Stimulated activated CD4-positive, alpha-beta T cell treated with anti-CD3 and anti-CD28 coated beads, Interleukin-1b, Interleukin-23, amount 100 ng/mL, for 24 hours (primary cell): Measurements from ENCODE around the gene LIN7A.
"Not testable (repeated sequence)": the region's sequence is repeated elsewhere in the genome, so short reads cannot be mapped to it uniquely, and the experiment has no call there.

Experiments
- DNase-seq, 4 experiments: peaks; one replicate each; pipeline ENCODE4 v3.0.0-alpha.2; 2020; ENCODE audit warnings: low read depth in 4 of 4, low spot score in 1 of 4

The LIN7A gene

DNA sequence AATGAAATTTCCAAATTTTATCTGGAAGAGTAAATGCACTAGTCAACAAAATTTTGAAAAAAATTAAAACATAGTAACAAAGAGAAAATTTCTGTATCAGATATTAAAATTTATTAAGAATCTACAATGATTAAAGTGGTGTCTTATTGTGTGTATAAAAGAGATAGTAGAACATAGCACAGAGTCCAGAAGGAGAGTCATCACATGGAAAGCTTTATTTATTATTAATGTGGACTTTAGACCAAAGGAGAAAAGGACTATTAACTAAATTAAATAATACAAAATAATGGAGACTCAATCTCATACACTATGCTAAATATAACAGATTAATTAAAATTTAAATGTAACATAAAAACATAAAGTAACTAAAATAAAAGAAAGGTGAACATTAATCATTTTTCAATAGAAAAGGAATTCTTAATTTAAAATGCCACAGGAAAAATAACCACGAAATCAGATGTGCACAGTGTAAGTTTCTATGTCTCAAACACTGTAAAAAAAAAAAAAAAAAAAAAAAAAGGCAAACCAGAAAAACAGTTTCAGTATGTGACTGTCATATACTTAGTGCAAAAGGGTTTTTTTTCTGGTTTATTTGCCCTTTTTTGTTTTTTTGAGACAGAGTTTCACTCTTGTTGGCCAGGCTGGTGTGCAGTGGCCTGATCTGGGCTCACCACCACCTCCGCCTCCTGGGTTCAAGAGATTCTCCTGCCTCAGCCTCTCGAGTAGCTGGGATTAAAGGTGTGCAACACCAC lies 125.6 kb downstream of the LIN7A start:
- no peak for DNase-seq

DNA sequence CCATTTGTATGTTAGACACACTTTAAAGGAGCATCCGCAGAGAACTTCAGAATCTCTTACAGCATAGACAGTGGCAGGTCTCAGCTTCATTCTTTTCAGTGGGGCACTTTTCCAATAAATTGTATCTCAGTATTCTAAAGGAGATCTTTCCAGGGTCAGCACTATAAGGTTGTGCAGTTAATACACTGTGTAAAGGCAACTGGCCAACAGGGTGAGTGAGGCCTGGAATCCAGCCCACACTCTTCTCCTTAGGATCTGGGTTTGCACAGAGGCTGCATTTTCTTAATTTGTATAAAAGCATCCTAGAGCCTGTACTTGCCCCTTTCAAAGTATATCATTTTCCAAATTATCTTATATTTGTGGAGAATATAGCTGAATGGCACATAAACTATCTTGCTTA lies 126.9 kb downstream of the LIN7A start:
- no peak for DNase-seq

DNA sequence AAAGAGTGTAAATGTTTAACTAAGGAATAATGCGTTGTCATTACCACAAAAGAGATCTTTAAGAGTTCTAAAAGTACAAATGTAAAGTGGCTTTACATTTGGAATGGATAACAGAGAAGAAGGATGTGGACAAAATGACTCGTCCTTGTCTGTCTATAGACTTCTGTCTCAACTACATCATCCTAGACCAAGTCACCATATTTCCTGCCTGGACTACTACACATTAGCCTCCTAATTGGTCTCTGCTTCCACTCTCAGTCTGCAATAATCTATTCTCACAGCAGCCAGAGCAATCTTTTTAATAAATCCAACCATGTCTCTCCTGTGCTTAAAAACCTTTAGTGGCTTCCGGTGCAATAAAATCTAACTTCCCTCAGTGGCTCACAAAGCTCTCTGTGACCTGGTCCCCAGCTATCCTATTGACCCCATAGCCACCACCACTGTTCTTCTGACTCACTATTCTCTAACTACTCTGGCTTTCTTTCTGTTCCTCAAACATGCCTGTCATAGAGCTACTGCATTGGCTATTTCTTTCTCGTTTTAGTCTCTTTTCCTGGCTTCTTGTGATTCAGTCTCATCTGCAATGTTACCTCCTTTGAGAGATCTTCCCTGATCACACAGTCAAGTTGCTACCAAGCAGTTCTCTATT lies 130.0 kb downstream of the LIN7A start:
- DNase-seq: no peak

DNA sequence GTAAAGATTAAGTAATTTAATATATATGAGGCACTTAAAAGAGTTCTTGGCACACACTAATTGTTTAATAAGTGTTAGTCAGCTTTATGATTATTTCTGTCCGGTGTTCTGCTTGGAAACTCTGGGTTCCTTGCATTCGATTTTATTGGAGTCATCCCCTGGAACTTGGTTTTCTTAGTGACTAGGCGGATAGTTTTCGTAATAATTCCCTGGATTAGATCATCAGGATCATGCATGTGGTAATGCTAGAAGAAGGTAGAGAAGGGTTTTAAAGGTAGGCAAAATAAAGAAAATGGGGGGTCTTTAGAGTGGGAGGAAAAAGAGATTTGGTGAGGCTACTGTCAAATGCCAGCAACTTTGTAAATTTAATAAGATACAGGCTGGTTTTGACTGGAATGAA lies 132.6 kb downstream of the LIN7A start:
- no peak for DNase-seq

DNA sequence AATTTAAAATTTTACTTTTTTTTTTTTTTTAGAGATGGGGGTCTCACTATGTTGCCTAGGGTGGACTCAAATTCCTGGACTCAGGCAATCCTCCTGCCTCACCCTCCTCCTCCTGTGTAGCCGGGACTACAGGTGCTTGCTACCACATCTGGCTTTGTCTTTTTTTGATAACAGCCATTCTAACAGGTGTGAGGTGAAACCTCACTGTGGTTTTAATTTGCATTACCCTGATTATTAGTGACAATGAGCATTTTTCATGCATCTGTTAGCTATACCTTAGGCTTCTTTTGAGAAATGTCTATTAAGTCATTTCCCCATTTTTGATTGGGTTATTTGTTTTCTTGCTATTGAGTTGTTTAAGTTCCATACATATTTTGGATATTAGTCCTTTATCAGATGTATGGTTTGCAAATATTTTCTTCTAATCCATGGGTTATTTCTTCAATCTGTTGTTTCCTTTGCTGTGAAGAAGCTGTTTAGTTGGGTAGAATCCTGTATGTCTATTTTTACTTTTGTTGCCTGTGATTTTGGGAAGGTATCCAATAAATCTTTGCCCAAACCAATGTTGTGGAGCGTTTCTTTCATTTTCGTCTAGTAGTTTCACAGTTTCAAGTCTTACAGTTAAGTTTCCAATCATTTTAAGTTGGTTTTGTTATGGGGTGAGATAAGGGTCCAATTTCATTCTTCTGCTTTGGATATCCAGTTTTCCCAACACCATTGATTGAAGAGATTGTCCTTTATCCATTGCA lies 134.9 kb downstream of the LIN7A start:
- no peak for DNase-seq

DNA sequence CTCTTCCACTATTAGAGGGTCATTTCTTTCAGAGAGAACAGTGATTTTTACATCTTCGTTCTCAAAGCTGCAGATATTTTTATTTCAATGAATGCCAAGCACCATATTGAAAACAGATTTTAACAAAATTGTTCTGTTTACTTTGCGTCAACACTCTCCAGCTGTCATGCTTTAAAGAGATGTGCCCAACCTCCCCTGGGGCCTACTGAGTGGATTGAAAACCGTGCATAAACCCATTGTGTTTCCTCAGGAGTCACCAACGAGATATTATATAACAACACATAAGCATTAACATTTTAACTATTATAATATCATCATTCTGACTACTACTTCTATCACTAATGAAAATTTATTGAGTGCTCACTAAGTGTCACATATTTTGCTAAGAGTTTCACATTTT lies 139.5 kb downstream of the LIN7A start:
- no peak for DNase-seq

DNA sequence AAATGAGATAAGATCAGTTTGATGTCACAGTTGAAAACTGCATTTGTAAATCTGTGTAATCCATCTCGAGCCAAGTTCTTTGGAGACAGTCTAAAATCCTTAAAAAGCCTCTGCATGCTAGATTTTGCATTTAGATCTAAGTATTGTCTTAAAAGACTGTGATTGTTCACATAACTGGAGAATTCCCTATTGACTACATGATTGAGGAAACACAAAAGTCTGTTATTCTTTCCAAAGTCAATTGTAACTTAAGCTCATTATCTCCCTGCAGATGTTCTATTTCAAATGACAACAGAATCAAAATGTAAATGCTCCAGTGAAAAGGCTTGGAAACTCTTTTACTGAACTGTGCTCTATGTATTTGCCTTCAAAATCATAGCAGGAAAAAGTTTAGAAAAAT lies 143.2 kb downstream of the LIN7A start:
- no peak for DNase-seq

DNA sequence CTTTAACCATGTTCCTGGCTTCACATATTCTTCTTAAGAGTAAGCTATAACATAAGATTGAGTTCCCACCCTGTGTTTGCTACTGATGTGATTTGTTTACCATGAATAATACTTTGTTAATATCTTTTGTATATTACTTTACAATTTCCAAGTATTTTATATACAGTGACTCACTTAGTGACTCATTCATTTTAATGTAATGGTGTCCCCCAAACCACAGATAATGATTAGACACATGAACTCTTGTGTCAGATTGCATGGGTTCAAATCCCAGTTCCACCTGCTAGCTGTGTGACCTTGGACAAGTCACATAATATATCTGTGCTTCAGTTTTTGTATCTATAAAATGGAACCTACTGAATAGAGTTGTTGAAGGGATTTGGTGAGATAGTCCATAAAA lies 144.9 kb downstream of the LIN7A start:
- no peak for DNase-seq

DNA sequence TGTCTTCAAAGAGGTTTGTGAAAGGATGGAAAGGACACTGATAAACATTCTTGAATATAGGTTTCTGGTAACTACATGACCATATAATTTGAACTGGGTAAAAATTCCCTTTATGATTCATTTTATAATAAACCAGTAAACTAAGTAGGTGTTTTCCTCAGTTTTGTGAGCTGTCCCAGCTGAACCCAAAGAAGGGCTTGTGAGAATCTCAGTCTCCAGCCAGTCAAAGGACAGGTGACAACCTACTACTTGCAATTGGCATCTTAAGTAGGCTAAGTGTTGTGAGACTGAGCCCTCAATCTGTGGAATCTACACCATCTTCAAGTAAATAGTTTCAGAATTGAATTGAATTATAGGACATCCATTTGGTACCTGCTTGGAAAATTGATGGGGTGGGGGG lies 145.9 kb downstream of the LIN7A start:
- DNase-seq: no peak

DNA sequence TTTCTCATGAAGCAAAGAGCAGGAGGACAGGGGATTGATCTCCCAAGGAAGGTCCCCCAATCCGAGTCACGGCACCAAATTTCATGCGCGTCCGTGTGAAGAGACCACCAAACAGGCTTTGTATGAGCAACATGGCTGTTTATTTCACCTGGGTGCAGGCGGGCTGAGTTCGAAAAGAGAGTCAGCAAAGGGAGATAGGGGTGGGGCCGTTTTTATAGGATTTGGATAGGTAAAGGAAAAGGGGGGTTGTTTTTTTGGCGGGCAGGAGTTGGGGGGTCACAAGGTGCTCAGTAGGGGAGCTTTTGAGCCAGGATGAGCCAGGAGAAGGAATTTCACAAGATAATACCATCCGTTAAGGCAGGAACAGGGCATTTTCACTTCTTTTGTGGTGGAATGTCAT lies 149.3 kb downstream of the LIN7A start:
- not testable (repeated sequence) for DNase-seq

DNA sequence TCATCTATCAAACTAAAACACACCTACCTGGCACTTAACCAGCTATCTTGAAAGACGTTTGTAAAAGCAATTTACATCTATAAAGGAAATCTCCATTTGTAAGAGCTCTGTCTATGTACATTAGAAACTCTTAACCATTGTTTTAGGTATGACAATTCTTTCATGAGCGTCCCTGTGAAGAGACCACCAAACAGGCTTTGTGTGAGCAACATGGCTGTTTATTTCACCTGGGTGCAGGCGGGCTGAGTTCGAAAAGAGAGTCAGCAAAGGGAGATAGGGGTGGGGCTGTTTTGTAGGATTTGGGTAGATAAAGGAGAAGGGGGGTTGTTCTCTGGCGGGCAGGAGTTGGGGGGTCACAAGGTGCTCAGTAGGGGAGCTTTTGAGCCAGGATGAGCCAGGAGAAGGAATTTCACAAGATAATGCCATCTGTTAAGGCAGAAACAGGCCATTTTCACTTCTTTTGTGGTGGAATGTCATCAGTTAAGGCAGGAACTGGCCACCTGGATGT lies 154.7 kb downstream of the LIN7A start:
- not testable (repeated sequence) for DNase-seq

DNA sequence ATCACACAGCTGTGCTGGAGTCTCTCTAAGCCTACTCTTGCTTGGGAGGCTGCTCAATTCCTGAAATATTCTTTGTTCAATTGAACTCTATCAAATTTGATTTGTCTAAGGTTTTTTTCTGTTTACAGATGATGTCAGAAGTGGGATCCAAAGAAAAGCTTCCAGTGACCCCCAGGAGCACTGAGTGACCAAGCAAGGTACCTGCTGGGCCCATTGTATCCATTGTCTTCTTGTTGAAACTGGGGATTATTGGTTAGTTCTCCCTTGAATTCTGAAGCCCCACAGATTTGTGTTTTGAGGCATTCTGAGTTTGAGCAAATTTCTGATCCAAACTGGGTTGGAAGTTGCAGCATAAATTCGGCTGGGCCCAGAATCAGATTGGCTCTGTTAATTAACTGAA lies 156.4 kb downstream of the LIN7A start:
- no peak for DNase-seq

DNA sequence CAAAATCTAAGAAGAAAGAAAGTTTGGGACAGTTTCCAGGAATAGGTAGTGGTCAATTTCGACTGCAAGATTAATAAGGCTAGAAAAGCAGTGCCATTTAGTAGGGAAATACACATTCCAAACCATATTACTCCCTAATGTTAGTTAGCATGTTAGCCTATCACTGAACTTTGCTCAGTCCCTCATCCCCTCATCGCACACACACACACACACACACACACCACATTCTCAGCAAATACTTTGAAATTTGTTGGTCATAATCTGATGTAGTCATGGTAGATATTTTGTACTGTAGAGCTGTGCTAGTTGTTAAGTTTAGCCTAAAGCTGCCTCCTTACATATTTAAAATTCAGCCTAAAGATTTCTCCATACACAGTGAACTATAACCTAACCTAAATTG lies 157.0 kb downstream of the LIN7A start:
- DNase-seq: no peak

DNA sequence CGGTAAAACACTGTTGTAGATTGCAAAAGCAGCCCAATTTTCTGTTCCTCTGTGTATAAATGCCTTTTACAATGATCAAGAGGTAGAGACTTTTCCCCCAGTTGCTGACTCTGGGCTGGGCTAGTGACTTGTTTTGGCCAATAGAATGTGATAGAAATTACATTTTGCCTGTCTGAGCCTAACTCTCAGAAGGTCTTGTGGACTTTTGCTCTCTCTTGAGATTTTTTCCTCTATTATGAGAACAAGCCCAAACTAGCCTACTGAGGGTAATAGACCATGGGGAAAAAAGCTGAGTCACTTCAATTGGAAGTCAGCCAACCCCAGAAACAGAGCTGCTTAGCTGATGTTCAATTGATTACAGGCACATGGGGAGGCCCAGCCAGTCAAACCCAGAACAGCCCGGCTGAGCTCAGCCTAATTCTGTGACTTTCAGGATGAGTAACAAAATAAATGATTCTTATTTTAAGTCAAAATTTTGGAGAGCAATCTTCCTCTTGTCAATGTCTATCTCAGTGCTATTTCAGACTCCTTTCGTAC lies 159.7 kb downstream of the LIN7A start:
- DNase-seq: peak in 2 of 4 experiments; percentile 1 to 21

DNA sequence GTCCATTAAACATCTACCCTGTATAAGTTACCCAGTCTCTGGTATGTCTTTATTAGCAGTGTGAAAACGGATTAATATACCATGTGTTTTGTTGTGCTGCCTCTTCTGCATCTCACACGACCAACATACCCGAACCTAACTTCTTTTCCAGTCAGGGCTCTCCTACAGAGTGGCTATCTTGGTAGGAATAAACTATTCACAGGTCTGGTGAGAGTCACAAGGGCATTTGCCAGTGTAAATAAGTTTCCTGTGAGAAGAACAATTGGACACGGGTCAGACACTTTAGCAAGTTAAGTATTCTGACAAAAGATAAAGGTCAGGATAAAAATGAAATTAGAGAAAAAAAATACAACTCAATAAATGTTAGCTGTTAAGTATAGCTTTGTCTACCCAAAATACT lies 160.1 kb downstream of the LIN7A start:
- DNase-seq: no peak

DNA sequence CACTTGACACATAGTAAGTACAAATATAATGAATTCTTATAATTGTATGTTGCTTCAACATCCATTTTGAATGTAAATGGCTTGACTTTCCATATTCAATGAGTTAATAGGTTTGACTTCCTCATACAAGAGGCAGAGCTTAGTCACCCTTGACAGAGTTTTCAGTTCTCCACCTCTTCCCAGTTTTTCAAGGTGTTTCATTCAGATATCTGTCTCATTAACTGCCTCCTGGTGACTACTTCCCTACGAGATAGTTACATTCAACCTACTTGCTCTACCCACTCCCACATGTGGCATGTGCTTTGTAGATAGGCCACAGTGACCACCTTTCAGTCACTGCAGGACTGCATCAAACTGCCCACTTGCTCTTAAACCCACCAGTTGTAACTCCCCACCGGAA lies 161.0 kb downstream of the LIN7A start:
- no peak for DNase-seq

DNA sequence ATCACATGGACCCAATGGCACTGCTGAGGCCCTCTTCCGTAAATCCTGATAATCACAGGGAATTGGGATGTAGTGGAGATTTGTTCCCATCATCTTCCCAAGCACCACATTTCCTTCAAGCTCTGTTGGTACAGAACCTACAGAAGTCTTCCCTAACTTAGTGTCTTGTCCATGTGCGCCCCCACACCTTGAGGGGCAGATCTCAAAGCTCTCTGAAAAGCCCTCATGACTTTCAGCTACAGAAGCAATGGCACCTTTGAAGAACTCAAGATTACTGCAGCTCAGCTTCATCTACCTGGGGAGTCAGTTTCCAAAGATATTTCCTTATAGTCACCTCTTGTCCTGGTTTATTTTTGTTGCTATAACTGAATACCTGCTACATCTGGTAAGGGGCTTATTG lies 166.8 kb downstream of the LIN7A start:
- no peak for DNase-seq

DNA sequence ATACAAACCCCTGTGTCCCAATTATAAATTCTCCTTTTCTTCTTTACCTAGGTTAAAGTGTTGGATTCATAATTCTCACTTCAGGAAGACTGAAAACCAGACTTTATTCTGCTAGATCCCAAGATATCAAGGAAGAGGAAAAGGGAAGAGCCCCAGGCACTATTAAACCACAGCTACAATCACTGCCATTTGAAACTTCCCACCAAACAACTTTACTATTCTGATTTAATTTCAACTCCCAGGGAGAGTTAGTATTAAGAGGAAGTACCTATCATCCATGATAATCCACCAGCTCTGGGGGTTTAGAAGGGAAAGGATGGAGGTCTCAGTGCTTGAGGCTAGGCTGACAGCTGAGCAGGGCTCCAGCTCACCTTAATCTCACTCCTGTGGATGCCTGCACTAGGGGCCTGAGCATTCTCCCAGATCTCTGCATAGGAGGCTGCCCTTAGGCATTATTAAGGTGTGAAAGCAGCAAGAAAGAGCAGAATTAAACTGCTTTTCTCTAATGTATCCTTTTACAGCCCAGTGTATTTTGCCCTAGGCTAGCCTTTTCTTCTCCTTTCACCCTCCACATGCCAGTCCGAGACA lies 168.1 kb downstream of the LIN7A start:
- DNase-seq: no peak

DNA sequence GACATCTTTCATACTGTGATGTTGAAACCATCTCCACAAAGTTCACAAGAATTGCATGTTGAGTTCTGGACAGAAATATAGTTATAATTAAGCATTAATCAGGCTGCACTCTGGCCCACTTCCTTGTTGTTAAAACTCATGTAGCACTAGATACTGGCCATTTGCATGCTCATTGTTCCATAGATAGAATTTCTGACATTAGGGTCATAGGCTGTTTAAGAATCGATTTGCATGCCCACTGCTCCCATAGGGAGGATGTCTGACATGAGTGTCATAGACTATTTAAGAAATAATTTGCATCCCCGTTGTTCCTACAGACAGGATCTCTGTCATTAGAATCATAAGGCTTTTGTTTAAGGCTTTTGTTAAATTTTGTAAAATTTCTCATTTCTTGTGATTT lies 170.8 kb downstream of the LIN7A start:
- DNase-seq: no peak

DNA sequence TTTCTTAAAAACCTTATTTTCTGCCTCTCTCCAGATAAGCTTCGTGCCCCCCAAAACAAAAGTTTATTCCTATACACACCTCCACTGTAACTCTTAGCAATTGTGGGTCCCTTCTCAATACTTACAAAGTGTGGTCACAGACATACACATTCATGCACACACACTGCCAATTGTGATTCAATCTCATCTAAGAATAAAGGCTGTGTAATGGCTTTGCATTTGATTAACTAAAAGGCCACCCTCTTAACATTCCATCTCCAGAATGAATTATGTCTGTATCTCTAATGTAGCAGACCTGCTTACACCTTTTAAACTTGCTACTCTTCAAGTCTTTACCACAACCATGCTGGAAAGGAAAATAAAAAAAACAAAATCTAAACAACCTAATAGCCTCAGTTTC lies 171.5 kb downstream of the LIN7A start:
- no peak for DNase-seq

DNA sequence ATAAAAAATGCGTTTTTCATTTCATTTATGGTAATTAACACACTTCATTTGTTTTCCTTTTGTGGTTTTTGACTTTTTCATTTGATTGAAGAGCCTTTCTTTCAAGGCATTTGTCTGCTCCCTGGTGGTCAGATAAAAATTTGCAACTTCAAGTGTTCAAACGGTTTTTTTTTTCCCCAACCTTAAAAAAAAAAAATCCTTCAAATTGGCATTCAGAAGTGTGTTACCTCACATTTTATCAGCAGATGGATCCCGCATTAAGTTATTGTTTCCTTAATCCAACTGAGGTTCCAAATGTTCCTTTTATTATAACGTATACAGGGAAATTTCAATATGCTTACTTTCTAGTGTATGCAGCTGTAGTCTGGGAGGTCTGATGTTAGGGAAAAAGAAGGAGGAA lies 173.9 kb downstream of the LIN7A start:
- DNase-seq: no peak
